Ishikawa (cell line): Measurements from ENCODE around the gene VEGFA.

ENCODE experiments used
- CEBPB ChIP-seq: IDR thresholded peaks from 2 replicates; pipeline ENCODE4 v1.6.1; 2012
- CREB1 ChIP-seq: IDR thresholded peaks from 2 replicates; pipeline ENCODE4 v1.6.1; 2012; ENCODE audit warnings: low read depth
- EGR1 ChIP-seq: IDR thresholded peaks from 2 replicates; pipeline ENCODE4 v1.6.1; 2012
- EP300 ChIP-seq: IDR thresholded peaks from 2 replicates; pipeline ENCODE4 v1.6.1; 2012; ENCODE audit warnings: borderline replicate concordance
- FOXM1 ChIP-seq: IDR thresholded peaks from 2 replicates; pipeline ENCODE4 v1.6.1; 2012; ENCODE audit warnings: low read depth, borderline replicate concordance
- MAX ChIP-seq: IDR thresholded peaks from 2 replicates; pipeline ENCODE4 v1.6.1; 2012
- NFIC ChIP-seq: IDR thresholded peaks from 2 replicates; pipeline ENCODE4 v1.6.1; 2012
- RAD21 ChIP-seq: IDR thresholded peaks from 2 replicates; pipeline ENCODE4 v1.6.1; 2012; ENCODE audit warnings: low read depth
- REST ChIP-seq: IDR thresholded peaks from 2 replicates; pipeline ENCODE4 v1.6.1; 2012; ENCODE audit warnings: low read depth, mild to moderate bottlenecking
- TAF1 ChIP-seq: IDR thresholded peaks from 2 replicates; pipeline ENCODE4 v1.6.1; 2012; ENCODE audit warnings: low read depth, mild to moderate bottlenecking
- TCF12 ChIP-seq: IDR thresholded peaks from 2 replicates; pipeline ENCODE4 v1.6.1; 2012; ENCODE audit warnings: low read depth
- TEAD4 ChIP-seq: IDR thresholded peaks from 2 replicates; pipeline ENCODE4 v1.6.1; 2012
- USF1 ChIP-seq: IDR thresholded peaks from 2 replicates; pipeline ENCODE4 v1.6.1; 2012
- YY1 ChIP-seq: IDR thresholded peaks from 2 replicates; pipeline ENCODE4 v1.6.1; 2012; ENCODE audit warnings: low read depth
- ZBTB7A ChIP-seq: IDR thresholded peaks from 2 replicates; pipeline ENCODE4 v1.6.1; 2012; ENCODE audit warnings: low read depth

VEGFA gene

GRCh38 chr6:43821101-43821886 lies 51.3 kb downstream of the VEGFA start:
- no peak for TF ChIP-seq TAF1
- no peak for TF ChIP-seq CEBPB
- no peak for TF ChIP-seq REST
- TF ChIP-seq EGR1, result no peak
- no peak for TF ChIP-seq ZBTB7A
- no peak for TF ChIP-seq MAX
- TF ChIP-seq TEAD4, result no peak

- TF ChIP-seq TAF1 (no peak), MAX (no peak), RAD21 (no peak), CEBPB (no peak), CREB1 (no peak), USF1 (no peak), FOXM1 (no peak), NFIC (no peak), TEAD4 (no peak), EP300 (no peak), EGR1 (no peak), REST (no peak), YY1 (no peak), ZBTB7A (no peak), TCF12 (no peak)
Measured at GRCh38 chr6:43823390-43823789, 53.4 kb downstream of the VEGFA start.

GRCh38 chr6:43823879-43824702 lies 54.1 kb downstream of the VEGFA start:
- TF ChIP-seq CREB1 (no peak), TCF12 (no peak), TEAD4 (no peak), EGR1 (no peak), EP300 (no peak), YY1 (no peak), CEBPB (no peak), TAF1 (no peak), USF1 (no peak), ZBTB7A (no peak), RAD21 (no peak), REST (no peak), MAX (no peak)

GRCh38 chr6:43824703-43825064 lies 54.7 kb downstream of the VEGFA start:
- TF ChIP-seq CREB1, result no peak
- TF ChIP-seq ZBTB7A, result no peak
- TF ChIP-seq REST, result no peak
- TF ChIP-seq TCF12, result no peak
- no peak for TF ChIP-seq RAD21
- no peak for TF ChIP-seq TAF1
- no peak for TF ChIP-seq YY1
- TF ChIP-seq MAX, result no peak
- no peak for TF ChIP-seq USF1
- no peak for TF ChIP-seq NFIC
- TF ChIP-seq EGR1, result no peak
- TF ChIP-seq EP300, result no peak
- TF ChIP-seq TEAD4, result no peak
- no peak for TF ChIP-seq CEBPB
- TF ChIP-seq FOXM1, result no peak
